Measurements from ENCODE around the gene PPP2R2C.

The PPP2R2C gene

GRCh38 chr4:6493658-6494304 lies 21.4 kb upstream of the PPP2R2C start:
- DNase-seq: no peak

- no peak for DNase-seq
Measured at GRCh38 chr4:6492861-6493657, 20.6 kb upstream of the PPP2R2C start.

- no peak for DNase-seq
Measured at GRCh38 chr4:6492027-6492590, 19.7 kb upstream of the PPP2R2C start.

- no peak for DNase-seq
Measured at GRCh38 chr4:6491235-6491634, 18.8 kb upstream of the PPP2R2C start.

- DNase-seq: no peak
Measured at GRCh38 chr4:6489927-6490326, 17.5 kb upstream of the PPP2R2C start.

GRCh38 chr4:6487466-6487865 lies 15.1 kb upstream of the PPP2R2C start:
- DNase-seq: no peak

GRCh38 chr4:6480534-6481088 lies 8.2 kb upstream of the PPP2R2C start:
- DNase-seq: no peak

- no peak for DNase-seq
Measured at GRCh38 chr4:6478546-6479220, 6.3 kb upstream of the PPP2R2C start.

- DNase-seq: no peak
Measured at GRCh38 chr4:6476893-6477292, 4.5 kb upstream of the PPP2R2C start.

GRCh38 chr4:6475492-6476020 lies 3.1 kb upstream of the PPP2R2C start:
- DNase-seq: no peak

- no peak for DNase-seq
Measured at GRCh38 chr4:6474705-6475457, 2.5 kb upstream of the PPP2R2C start.

- DNase-seq: no peak
Measured at GRCh38 chr4:6474053-6474568, 1.7 kb upstream of the PPP2R2C start.

- DNase-seq: no peak
Measured at GRCh38 chr4:6473264-6474052, 1.0 kb upstream of the PPP2R2C start.

- DNase-seq: no peak
Measured at GRCh38 chr4:6472008-6472386, 417 bp downstream of the PPP2R2C start.

GRCh38 chr4:6471307-6472007 lies 957 bp downstream of the PPP2R2C start:
- DNase-seq: no peak

- no peak for DNase-seq
Measured at GRCh38 chr4:6470502-6471306, 1.7 kb downstream of the PPP2R2C start.

GRCh38 chr4:6469898-6470501 lies 2.4 kb downstream of the PPP2R2C start:
- DNase-seq: no peak

GRCh38 chr4:6469144-6469543 lies 3.3 kb downstream of the PPP2R2C start:
- DNase-seq: no peak

GRCh38 chr4:6468376-6468775 lies 4.0 kb downstream of the PPP2R2C start:
- DNase-seq: no peak
